Cerebellar nuclear complex (tissue), 1 donor: ENCODE data around the gene ZNF850.
A peak's percentile ranks its signal among the peaks of the same experiment; 100 is the strongest.
"Not testable (repeated sequence)": the region's sequence is repeated elsewhere in the genome, so short reads cannot be mapped to it uniquely, and the experiment has no call there.

ENCODE experiments used
- DNase-seq, 2 experiments: peaks; one replicate each; lab custom pipeline; 2025; lab: John Stamatoyannopoulos, UW

ZNF850 gene

DNA sequence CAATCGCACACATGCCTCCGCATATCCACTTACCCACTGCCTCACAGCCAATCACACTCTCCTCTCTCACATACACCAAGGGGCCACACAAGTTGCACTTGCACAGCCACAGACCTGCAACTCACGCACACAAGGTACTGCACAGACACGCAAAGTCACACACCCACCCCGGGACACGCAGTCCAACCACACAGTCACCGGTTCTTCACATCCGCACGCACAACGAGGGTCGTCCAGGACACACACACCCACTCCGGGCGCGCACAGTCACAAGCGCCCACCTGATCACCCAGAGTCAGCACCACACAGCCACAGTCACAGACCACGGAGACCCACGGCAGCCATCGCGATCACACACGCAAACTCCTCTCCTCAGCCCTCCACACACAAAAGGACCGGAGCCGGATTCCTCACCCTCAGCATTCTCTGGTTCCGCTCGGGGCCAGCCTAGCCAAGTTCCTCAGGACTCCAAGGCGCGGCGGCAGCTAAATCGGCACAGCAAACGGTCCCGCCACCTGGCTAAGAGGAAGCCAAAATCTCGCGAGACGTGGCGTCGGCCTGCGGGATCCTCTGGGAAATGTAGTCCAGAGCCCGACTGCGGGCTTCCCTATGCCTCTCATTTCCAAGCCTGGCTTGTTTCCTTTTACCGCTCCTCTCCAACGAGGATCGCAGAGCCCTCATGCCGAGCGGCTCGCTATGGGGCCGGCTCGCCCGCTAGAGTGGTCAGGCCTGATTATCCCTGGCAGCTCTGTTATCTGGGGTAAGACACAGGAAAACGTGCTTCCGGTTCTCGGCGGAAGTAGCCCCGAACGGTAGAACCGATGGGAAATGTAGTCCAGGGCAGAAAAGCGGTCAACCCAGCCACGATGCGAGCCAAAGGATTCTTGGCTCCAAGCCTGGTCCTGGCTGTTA is at the start of gene ZNF850:
Gene ZNF850, minus strand, starts transcription at position 497 of the 912 bp plus-strand sequence. CDS start 10,201 bp downstream, outside the sequence.
- peak; percentile 65 to 88 for DNase-seq

DNA sequence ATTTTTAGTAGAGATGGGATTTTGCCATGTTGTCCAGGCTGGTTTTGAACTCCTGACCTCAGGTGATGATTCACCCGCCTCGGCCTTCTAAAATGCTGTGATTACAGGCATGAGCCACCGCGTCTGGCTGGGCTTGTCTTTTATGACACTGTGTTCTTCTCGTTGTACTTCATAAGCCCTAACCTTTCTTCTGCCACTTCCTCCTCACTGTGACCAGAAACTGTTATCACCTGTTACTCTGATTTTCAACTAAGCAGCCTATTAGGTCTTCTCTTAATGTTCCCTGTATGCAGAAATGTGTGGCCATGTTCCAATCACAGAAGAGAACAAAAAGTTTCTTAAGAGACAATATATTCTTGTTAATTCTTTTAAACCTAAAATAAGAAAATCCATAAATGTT is 49.2 kb upstream of the ZNF850 start:
- DNase-seq = no peak

DNA sequence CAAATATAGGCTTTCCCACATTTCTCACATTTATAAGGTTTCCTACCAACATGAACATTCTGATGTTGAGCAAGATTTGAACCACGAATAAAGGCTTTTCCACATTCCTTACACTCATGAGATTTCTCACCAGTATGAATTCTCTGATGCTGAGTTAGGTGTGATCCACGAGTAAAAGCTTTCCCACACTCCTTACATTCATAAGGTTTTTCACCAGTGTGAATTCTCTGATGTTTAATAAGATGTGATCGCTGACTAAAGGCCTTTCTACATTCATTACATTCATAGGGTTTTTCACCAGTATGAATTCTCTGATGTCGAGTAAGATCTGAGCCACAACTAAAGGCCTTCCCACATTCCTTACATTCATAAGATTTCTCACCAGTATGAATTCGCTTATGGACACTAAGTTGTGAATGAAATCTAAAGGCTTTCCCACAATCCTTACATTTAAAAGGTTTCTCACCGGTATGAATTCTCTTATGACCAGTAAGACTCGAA is 46.6 kb upstream of the ZNF850 start:
- DNase-seq = no peak

DNA sequence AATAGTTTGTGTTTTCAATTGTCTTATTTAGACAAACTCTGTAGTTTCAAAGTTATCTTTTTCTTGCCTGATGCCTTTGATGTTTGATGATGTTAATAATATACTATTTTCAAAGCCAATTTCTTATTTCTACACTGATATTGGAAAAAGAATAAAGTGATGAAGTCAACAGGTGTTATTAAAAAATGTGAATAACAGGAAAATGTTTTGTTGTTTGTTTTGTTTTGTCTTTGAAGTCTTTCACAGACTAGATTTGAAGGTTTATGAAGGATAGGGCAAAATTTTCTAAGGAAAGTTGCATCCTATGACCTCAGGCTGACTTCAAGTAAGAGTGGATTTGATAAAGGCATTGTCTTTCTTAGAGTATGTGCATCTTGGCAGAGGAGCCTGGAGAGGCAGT is 34.4 kb upstream of the ZNF850 start:
- DNase-seq = no peak

DNA sequence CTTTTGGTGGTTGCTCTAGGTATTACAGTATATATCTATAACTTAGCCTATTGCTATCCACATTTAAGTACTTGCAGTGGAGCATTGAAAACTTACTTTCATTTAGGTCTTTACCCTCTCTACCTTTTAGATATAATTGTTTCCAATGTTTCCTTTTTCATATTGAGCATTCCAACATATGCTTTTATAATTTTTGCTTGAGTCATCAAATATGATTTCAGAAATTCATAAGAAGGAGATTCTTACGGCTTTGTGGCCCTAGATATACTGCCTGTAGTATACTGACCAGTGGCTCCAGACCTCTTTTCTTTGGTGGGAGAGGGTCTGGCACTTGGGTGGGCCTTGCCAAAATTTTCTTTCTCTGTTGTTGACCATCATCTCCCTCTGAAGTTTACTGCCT is 32.8 kb upstream of the ZNF850 start:
- no peak for DNase-seq

DNA sequence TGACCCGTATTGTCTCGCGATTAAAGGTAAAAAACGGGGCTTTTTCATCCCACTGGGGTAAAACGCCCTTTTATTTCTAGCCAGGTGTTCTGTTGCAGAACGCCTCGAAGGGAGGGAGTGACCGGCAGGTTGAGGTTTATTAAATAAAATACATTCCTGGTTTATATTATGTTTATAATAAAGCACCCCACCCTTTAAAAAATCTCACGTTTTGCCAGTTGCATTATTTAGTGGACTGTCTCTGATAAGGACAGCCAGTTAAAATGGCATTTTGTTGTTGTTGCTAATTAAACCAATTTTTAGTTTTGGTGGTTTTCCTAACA is 25.1 kb upstream of the ZNF850 start:
- DNase-seq = no peak

DNA sequence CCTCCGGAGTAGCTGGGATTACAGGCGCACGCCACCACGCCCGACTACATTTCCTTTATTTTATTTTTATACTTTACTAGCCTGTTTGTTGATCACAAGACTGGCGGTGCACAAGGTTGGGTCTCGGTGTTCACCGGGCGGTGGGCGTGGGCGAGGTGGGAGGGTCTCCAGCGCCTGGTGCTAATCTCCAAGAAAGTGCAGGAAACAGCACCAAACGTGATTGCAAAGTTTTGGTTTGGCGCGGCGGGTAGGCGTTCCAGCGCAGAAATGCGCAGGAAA is 24.0 kb upstream of the ZNF850 start:
- DNase-seq = no peak

DNA sequence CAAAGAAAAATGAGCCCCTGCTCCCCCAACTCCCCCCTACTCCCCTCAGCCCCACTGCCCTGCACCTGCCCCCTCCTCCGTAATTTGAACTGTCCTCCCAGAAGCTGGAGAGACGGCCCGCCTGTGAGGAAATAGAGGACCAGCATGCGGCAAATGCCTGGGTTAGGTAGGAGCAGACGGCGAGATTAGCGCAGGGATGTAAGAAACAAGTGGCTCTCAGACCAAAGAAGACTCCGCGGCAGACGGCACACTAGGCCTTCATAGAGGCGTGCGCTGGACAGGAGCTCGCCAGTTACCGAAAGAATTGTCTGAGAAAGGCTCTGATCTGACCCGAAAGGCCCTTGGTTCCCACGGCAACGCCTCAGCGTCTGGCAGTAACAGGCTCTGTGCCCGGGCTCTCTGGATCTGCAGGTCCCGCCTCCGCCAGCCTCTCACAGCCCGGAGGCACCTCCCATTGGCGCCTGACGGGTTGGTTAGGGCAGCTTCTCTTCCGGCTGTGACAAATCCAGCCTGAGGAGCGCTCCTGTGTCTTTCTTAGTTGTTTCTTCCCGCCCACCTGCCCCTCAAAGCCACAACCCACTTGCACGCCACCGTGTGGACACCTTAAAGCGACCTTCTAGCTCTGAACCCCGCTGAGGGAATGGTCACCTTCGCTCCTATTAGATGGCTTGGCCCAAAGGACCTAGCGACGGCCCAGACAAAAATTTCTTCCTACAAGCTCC is 19.0 kb upstream of the ZNF850 start:
- DNase-seq = not testable (repeated sequence)

DNA sequence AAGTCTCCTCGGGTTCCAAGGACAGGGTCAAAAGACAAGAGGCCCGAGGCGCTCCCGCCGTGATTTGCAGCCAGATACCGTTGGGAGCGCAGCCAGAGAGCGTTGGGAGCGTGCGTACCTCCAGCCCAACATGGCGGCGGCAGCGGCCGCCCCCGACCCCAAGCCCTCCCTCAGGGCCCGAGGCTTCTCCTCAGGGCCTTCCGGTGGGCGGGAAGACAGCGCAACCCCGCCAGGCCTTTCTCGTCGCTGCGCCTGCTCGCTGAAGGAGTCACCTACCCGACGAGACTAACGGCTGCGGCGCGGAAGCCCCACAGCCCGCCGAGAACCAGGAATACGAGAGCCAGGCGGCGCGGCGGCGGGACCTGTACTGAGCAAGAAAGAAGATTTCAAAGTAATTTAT is 3.2 kb upstream of the ZNF850 start:
- DNase-seq = peak in 1 of 2 experiments; percentile 30

DNA sequence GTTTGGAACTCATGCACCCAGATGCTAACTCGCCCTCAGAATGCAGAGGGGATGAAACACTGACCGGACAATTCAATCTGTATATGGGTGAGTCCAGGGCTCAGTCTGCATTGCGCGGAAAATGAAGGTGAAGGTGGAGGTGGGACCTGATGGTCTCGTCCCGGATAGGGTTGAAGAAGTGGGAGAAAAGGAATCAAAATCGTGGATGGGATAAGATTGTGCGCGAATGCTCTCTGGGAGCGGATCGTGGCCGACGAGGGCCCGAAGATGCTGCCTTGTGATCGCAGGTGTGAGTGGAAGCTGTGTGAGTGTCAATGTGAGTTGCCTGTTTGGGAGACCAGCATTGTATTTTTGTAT is 594 bp upstream of the ZNF850 start:
- no peak for DNase-seq

DNA sequence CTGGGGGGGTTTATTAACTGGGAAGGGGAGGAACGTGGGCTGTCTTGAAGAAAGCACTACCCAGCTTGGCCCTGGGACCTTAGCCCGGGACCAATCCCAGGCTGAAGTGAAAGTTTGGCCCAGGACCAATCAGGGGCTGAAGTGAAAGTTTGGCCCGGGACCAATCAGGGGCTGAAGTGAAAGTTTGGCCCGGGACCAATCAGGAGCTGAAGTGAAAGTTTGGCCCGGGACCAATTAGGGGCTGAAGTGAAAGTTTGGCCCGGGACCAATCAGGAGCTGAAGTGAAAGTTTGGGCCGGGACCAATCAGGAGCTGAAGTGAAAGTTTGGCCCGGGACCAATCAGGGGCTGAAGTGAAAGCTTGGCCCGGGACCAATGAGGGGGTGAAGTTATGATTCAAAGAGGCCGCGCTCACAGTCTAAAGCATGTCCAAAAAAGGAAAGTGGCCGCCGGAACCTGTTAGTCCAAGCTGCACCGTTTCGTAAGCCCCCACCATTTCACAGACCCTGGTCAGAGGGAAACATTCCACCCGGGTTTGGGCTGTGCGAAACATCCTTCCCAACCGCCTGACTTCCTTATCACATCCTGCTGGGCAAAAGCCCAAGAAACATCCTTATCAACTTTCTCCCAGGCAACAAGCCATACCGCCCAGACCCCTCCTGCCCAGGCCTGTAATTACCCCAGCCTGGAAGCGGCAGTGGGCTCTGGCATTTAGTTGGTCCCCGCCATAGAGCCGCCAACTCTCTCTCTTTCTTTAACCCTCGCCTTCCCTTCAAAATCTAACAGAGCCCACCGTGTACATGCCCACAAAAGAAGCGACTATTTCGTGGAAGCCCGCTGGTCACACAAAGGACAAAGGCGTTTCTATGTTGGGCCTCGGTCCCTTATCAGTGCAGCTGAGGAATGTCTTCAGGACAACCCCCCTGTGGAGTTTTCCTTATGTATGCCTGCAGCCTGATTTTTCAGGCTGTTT is 1.1 kb downstream of the ZNF850 start:
- DNase-seq = no peak

DNA sequence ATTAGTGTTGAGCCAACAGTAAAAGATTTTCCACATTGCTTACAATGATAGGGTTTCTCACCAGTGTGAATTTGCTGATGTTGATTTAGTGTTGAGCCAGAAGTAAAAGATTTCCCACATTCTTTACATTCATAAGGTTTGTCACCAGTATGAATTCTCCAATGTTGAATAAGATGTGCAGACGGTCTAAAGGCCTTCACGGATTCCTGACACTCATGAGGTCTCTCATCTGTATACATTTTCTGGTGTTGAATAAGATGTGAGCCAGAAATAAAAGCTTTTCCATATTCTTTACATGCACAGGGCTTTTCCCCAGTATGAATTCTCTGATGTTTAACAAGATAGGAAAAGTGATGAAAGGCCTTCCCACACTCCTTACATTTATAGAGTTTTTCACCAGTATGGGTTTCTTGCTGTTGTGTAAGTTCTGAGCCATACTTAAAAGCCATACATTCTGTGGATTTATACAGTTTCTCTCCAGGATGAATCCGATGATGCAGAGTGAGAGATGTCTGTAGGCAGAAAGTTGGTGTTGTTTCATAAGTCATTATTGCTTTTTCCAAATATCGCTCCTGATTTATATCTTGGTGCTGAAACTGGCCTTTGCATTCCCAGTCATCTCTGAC is 22.4 kb downstream of the ZNF850 start:
- DNase-seq = no peak

DNA sequence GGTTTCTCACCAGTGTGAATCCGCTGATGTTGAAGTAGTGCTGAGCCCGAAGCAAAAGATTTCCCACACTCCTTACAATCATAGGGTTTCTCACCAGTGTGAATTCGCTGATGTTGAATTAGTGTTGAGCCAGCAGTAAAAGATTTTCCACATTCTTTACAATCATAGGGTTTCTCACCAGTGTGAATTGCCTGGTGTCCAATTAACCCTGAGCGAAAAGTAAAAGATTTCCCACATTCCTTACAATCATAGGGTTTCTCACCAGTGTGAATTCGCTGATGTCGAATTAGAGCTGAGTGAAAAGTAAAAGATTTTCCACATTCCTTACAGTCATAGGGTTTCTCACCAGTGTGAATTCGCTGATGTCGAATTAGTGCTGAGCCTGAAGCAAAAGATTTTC is 23.0 kb downstream of the ZNF850 start:
- DNase-seq = not testable (repeated sequence)

DNA sequence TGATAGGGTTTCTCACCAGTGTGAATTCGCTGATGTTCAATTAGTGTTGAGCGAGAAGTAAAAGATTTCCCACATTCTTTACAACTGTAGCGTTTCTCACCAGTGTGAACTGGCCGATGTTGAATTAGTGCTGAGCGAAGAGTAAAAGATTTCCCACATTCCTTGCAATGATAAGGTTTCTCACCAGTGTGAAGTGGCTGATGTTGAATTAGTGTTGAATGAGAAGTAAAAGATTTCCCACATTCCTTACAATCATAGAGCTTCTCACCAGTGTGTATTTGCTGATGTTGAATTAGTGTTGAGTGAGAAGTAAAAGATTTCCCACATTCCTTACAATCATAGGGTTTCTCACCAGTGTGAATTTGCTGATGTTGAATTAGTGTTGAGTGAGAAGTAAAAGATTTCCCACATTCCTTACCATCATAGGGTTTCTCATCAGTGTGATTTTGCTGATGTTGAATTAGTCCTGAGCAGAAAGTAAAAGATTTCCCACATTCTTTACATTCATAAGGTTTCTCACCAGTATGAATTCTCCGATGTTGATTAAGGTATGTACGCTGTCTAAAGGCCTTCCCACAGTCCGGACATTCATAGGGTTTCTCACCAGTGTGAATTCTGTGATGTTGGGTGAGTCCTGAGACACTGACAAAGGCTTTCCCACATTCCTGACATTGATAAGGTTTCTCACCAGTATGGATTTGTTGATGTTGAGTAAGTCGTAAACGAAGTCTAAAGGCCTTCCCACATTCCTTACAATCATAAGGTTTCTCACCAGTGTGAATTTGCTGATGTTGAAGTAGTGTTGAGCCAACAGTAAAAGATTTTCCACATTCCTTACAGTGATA is 24.0 kb downstream of the ZNF850 start:
- no peak for DNase-seq

DNA sequence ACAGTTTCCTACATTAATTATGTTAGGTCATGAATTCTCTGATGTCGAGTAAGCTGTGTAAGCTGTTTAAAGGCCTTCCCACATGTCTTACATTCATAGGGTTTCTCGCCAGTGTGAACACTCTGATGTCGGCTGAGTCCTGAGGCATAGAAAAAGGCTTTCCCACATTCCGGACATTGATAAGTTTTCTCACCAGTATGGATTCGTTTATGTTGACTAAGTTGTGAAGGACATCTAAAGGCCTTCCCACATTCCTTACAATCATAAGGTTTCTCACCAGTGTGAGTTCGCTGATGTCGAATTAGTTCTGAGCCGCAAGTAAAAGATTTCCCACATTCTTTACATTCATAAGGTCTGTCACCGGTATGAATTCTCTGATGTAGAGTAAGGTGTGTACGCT is 24.9 kb downstream of the ZNF850 start:
- no peak for DNase-seq

DNA sequence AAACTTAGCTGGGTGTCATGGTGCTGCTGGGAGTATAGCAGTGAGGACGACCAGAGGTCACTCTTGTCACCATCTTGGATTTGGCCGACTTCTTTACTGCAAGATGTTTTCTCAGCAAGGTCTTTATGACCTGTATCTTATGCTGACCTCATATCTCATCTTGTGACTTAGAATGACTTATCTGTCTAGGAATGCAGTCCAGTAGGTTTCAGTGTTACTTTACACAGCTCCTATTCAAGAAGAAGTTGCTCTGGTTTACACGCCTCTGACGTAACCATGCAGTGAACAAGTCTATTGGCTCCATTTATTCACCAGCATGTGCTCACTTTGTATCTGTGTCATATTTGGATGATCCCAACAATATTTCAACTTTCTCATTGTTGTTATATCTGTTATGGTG is 26.7 kb downstream of the ZNF850 start:
- DNase-seq = no peak

DNA sequence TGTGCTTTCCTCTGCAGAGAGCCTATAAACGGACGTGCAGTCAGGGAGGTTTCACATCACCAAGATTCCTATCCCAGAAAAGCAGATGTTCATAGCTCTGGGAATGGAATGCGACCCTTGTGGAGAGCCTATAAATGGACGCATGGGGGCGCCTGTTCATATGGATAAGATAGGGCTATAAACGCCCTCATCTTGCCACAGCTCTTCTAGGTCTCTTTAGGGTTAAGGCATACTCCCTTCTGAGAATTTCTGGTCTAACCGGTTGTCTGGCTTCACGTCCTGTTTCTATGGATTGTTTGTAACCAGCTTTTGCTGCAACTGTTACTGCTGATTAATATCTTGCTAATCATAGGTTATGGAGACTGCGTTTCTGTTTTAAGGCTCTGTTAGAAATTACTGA is 36.4 kb downstream of the ZNF850 start:
- DNase-seq = not testable (repeated sequence)

DNA sequence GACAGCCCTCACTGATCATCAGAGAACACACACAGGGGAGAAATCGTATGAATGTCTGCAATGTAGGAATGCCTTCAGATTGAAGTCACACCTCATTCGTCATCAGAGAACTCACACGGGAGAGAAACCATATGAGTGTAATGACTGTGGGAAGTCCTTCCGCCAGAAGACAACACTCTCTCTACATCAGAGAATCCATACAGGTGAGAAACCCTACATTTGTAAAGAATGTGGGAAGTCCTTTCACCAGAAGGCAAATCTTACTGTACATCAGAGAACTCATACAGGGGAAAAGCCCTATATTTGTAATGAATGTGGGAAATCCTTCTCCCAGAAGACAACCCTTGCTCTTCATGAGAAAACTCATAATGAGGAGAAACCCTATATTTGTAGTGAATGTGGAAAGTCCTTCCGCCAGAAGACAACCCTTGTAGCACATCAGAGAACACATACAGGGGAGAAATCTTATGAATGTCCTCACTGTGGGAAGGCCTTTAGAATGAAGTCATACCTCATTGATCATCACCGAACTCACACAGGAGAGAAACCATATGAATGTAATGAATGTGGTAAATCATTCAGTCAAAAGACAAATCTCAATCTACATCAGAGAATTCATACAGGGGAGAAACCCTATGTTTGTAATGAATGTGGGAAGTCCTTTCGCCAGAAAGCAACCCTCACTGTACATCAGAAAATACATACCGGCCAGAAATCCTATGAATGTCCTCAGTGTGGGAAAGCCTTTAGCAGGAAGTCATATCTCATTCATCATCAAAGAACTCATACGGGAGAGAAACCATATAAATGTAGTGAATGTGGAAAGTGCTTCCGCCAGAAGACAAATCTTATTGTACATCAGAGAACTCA is 52.7 kb downstream of the ZNF850 start:
- DNase-seq = no peak

DNA sequence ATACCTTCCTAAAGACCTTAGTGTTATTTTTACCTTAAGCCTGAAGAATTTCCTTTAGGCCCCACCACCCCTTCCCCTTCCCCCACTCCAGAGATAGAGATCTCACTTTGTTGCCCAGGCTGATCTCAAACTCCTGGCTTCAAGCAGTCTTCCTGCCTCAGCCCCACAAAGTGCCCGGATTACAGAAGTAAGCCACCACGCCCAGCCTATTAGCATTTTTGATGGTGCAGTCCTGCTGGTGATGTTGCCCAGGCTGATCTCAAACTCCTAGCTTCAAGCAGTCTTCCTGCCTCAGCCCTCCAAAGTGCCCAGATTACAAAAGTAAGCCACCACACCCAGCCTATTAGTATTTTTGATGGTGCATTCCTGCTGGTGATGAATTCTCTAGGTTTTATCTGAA is 63.2 kb downstream of the ZNF850 start:
- DNase-seq = no peak

DNA sequence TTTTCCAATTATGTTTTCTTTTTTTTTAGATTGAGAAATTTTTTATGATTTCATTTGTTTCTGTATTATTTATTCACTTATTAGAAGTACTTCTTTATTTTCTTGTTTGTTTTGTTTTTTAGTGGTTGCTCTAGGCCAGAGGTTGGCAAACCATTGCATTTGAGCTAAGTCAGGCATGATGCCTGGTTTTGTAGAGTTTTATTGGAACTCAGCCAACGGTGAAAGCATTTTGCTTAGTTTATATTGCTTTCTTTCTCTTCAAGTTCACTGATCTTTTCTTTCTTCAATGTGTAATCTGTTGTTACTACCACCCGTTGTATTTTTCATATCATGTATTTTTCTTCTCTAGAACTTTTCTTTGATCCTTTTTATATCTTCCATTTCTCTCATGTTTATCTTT is 65.5 kb downstream of the ZNF850 start:
- no peak for DNase-seq
